Activated CD4-positive, alpha-beta T cell treated with anti-CD3 and anti-CD28 coated beads, Interleukin-2, Interleukin-4, amounts not matched to agents 100 ng/mL and 50 ng/mL, durations not matched to agents 16 hours and 8 hours (primary cell): ENCODE measurements around the gene MED17.

Experiments used
- DNase-seq: peaks from one replicate; pipeline ENCODE4 v3.0.0-alpha.2; 2020; ENCODE audit warnings: low spot score

Gene MED17

GRCh38 chr11:93849751-93850593, 65.9 kb downstream of the MED17 start:
- no peak for DNase-seq

DNA sequence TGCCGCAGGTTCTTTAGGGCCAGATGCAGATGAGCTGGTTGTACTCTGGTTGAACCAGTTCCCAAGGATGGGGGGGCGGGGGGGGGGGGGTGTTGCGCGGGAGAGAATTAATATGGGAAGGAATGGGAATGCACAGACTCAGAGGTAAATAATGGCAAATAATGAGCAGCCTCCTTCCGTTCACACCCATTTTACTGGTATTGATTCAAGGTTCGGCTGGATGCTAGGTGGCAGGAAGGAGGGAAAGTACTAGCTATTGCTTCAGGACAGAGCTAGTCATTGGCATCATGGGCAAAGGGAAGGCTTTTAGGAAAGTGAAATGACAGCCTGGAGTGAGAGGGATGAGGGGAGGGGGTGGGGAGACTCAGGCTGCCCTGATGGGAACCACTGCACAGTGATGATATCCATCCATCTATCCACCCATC, 66.5 kb downstream of the MED17 start, which contains the start of gene VSTM5:
VSTM5 (minus strand) TSS at position 25 of the 425 bp plus-strand sequence. CDS start 116 bp downstream, outside the sequence.
- DNase-seq = no peak

GRCh38 chr11:93852242-93852641, 68.2 kb downstream of the MED17 start:
- DNase-seq = no peak

GRCh38 chr11:93857413-93858120, 73.5 kb downstream of the MED17 start:
- no peak for DNase-seq

GRCh38 chr11:93858121-93858775, 74.2 kb downstream of the MED17 start:
- no peak for DNase-seq

DNA sequence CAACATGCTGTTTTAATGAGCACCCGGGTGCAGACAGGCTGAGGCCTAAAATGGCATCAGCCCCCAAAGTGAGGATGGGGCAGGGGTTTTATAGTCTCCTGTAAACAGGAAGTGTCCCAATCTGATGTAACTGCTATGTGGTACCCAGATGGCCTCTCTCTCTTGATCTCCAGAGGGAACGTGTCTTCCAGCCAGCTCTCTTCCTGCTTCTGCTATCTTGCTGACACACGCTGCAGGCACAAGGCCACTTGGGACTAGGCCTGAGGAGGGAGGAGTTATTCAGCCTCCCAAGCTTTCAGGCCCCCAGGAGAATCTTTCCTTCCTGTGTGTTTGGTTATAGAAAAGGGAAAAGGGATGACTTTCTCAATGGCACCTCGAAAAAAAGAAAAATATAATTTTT, 77.7 kb downstream of the MED17 start:
- DNase-seq = no peak
